NOMO-1 treated with DMSO at 0.1 percent for 48 hours (cell line): Measurements from ENCODE around the gene IRAK1BP1.
A peak's percentile ranks its signal among the peaks of the same experiment; 100 is the strongest.
"Not testable (repeated sequence)": the region's sequence is repeated elsewhere in the genome, so short reads cannot be mapped to it uniquely, and the experiment has no call there.

Experiments used
- DNase-seq: peaks from one replicate; lab custom pipeline; 2025; ENCODE audit not compliant: unreplicated experiment; lab: John Stamatoyannopoulos, UW

IRAK1BP1 gene

DNA sequence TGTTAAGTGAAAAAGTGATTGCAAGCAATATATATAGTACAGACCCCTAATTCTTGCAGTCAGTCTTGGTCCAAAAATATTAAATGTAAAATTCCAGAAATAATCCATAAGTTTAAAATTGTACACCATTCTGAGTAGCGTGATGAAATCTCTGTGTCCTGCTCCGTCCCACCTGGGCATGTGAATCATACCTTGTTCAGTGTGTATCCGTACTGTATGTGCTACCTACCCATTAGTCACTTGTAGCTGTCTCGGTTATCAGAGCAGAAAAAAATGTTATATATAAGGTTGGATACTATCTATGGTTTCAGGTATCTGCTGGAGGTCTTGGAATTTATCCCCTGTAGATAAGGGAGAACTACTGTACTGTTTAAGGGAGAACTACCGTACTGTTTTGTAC is 16.3 kb downstream of the IRAK1BP1 start:
- no peak for DNase-seq

DNA sequence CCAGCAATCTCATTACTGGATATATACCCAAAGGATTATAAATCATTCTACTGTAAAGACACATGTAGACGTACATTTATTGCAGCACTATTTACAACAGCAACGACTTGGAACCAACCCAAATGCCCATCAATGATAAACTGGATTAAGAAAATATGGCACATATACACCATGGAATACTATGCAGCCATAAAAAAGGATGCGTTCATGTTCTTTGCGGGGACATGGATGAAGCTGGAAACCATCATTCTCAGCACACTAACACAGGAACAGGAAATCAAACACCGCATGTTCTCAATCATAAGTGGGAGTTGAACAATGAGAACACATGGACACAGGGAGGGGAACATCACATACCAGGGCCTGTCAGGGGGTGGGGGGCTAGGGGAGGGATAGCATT is 22.6 kb downstream of the IRAK1BP1 start:
- DNase-seq, result not testable (repeated sequence)

DNA sequence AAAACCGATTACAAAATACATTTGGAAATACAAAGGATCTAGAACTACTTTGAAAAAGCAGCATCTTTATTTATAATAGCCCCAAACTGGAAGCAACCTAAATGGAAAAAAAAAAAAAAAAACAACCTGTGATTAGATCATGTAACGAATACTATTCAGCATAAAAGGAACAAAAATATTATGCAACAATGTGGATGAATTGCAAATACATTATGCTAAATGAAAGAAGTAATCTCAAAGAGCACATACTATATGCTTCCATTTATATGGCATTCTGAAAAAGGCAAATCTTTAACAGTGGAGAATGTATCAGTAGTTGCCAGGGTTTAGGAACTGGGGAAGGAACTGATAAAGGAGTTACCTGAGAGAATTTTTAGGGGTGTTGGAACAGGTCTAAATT is 28.9 kb downstream of the IRAK1BP1 start:
- DNase-seq, result peak; percentile 10

DNA sequence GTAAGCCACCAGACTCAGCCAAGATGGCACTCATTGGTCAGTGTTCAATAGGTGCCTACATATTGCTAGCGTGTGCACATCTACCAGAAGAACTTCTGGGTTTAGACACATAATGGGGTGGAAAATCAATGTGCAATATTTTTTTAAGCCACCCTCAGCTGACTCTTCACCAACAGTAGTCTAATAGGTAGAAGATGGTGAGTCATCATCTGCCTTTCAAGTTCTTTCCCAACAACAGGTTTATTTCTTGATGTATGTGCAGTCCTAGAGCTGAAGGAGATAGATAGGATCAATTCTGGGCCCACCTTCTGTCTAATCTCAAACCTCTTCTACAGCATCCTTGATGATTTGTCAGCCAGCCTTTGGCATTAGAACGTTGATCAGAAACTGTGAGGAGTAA is 41.3 kb downstream of the IRAK1BP1 start:
- DNase-seq, result peak; percentile 10

DNA sequence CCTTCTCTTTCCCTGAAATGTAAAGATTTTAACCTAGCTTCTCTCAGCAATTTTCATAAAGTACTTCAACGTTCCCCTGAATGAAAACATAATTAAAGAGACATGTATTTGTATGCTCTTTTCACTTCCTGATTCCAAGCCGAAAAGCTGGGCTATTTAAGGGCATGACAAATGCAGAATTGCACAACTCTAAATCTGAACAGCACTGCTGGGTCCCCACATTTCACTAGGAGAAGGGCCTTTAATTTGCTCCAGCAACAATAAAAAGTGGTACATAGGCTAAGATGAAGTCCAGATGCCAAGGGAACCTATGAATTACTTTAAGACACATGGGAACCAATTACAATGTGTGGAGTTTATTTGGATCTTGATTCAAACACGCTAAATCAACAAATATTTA is 42.0 kb downstream of the IRAK1BP1 start:
- peak; percentile 91 for DNase-seq

DNA sequence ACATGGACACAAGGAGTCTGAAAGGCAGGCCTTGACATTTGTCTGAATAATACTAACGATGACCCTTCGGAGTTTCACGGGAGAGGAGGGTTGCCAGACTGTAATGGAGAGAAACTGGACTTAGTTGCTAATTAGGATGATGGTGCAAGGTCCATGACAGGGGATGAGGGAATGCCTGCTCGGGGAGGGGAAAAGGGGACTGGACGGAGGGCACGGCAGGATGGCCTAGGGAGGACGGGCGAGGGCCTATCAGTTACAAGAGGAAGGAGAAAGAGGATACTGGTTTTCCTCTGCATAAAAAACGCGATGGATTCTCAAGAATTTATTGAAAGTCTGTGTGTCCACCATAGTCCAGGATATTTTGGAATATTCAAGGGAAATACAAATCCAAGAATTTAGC is 42.7 kb downstream of the IRAK1BP1 start:
- DNase-seq, result no peak

DNA sequence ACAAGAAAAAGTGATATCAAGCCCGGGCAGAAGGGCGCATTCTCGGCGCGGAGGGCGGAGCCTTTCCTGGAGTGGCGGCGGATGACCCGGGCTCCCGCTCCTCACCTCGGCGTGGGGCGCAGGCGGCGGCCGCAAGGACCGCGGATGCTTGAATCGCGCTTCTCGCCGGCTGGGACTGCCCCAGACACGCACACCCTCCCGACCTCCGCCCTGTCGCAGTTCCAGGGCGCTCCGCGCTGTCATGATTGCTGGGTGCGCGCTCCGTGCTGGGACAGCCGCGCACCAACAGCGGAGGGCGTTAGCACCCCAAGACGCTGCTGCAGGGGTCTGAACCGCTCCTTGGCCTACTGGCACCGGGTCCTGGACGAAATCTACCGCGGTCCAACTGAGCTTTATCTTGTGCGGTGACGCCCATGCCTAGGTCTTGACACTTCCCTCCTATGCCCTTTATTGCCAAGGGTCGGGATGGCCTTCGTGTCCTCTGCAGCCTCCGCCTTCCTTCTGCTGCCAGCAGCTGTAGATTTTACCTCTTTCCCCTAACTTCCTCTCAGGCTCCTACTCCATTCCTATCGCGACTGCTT is 43.3 kb downstream of the IRAK1BP1 start:
- DNase-seq, result peak; percentile 7

DNA sequence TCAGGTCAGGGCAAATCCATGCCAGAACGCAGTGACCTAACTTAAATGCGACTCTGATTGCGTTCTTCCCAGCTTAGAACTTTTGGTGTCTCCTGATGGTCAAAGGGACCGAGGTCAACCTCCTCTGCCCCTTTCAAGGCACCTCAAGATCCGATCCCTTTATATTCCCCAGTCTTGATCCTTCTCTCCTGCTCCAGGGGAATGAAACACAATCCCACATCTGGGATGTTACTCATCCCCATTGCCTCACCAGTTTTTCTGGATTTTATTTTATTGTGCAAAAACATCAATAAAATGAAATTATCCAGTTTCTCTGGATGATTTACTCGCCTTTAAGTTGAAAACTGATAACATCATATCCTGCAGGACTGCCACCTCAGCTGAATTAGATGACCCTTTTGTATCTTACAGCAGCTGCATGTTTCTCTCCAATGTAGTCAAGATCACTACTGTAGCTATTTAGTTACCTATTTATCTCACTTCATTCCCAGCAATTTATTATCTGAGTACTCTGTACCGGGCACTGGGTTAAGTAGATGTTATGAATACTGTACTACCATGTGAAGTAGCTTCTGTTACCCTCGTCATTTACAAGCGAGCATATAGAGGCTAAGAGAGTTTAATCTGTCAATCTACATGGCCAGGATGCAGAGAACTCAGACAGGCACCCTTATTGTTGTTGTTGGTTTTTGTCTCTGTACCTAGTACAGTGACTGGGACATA is 44.0 kb downstream of the IRAK1BP1 start:
- no peak for DNase-seq

DNA sequence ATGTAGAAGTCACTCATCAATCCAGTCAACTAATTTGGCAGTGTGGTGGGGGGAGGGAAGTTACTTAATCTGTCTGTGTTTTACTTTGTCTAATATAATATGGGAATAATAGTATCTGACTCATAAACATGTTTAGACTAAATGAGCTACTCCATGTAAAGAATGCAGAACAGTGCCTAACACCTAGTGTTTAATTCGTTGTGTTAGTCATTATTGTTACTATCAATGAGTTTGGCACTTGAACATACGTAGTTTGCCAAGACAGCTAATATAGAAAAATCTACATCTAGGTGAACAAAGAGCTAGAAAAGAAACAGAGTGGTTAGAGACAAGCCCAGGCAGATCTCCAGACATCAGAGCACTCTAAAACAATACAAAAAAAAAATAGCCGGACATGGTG is 49.1 kb downstream of the IRAK1BP1 start:
- DNase-seq, result no peak

DNA sequence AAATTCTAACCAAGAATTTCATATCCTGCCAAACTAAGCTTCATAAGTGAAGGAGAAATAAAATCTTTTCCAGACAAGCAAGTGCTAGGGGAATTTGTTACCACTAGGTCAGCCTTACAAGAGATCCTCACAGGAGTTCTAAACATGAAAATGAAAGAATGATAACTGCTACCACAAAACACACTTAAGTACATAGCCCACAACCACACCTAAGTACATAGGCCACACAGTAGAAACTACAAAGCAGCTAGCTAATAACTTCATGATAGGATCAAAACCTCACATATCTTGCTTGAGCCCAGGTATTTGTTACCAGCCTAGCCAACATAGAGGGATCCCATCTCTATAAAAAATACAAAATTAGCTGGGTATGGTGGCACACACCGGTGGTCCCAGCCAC is 50.4 kb downstream of the IRAK1BP1 start:
- no peak for DNase-seq

DNA sequence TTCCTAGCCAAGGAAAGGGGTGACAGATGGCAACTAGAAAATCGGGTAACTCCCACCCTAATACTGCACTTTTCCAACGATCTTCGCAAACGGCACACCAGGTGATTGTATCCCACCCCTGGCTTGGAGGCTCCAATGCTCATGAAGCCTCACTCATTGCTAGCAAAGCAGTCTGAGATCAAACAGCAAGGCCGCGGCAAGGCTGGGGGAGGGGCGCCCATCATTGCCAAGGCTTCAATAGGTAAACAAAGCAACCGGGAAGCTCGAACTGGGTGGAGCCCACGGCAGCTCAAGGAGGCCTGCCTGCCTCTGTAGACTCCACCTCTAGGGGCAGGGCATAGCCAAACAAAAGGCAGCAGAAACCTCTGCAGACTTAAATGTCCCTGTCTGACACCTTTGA is 53.8 kb downstream of the IRAK1BP1 start:
- not testable (repeated sequence) for DNase-seq

DNA sequence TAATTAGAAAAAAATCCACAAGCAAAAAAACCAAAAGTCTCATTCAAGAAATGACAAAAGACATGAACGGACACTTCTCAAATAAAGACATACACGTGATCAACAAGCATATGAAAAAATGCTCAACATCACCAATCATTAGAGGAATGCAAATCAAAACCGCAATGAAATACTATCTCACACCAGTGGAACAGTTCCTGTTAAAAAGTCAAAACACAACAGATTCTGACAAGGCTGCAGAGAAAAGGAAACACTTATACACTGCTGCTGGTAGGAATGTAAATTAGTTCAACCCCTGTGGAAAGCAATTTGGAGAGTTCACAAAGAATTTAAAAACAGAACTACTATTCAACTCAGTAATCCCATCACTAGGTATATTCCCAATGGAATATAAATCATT is 58.0 kb downstream of the IRAK1BP1 start:
- no peak for DNase-seq

DNA sequence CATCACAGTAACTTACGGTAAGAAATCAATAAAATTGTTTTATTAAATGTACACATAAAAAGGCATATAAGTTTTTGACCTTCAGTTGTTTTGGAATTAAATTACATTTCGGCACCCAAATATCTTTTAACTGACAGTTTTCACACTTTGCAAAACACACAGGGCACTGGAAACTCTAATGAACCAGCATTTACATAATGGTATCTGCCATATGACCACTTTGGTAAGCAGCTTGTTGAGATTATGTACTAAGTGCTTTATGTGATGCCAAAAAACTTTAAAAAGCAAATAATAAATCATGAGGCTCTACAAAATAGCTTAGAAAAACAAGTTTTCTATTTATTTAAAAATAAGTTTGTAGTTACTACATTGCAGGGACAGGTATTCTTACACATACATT is 68.2 kb downstream of the IRAK1BP1 start:
- no peak for DNase-seq

DNA sequence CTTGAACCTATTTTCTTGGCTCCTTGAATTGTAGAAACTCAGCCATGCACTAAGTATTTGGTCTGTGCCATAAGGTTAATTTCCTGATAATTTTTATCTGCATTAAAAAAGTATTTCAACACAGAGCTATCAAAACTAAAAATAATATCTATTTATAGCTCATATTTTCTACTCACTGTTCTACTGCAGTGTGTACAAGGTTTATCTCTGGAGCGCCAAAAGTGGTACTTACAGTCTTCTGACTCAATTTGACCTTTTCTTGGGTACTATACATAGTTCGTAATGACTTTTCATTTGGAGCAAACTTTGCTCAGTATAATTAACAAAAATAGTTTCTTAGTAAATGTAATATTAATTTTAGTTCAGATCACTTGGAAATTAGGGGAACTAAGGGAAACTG is 69.2 kb downstream of the IRAK1BP1 start:
- DNase-seq, result no peak

DNA sequence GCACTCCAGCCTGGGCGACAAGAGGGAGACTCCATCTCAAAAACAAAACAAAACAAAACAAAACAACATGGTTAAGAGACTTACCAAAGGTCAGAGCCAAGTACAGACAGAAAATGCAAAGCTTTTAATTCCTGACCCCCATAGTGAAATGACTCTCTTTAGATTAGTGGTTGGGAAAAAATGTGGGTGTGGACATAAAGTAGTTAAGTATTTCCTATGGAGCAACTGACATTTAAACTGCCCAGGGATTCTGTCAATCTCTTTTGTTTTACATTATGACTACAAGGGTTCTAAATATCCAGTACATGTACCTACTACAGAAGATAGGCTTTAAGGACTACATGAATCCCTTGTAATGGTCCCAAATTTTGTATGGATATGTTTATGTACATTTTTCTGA is 75.1 kb downstream of the IRAK1BP1 start:
- no peak for DNase-seq

DNA sequence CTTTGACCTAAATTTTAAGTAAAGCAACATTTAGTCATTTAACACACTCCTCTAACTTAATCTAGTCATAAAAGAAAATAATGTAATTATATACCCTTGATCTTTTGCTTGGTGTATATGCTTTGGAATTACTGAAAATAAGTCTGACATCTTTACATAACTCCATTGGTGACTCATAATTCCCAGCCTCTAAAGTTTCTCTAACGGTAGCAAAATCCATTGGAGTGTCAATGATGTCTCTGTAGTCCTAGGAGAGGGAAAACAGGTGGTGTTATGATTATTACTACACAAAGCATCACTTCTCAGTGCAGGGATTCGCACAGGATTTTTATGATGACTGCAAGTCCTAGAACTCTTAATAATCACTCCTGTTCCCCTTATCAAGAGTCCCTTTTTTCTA is 80.2 kb downstream of the IRAK1BP1 start:
- DNase-seq, result no peak

DNA sequence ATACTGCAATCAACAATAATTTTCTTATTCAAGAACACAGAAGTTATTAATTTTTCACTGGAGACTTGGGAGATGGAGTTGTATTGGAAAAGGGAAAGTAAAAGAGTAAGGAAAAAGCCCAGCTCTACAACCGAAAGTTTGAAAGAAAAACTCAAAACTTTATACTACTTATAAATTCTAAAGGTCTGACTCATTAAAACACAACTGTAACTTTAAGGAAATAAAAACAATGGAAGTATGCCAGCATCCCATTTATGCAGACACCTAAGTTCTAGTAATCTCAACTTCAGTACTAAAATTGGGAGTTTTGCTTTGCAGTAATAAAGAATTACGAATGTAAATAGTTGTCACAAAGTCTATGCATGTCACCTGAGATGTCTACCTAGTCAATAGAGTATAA is 80.6 kb downstream of the IRAK1BP1 start:
- DNase-seq, result no peak

DNA sequence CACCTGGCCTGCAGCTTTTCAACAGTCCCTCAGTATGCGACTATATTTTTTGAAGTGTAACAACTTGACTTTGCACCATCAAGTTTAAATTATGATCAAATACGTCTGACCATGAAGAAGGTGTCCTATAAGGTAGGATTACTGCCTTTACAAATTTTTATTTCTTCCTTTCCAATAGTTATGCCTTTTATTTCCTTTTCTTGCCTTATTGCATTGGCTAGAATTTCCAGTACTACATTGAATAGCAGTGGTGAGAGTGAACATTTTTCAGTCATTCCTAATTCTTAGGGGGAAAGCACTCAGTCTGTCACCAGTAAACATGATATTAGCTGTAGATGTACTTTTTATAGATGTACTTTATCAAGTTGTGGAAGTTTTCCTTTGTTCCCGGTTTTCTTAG is 81.4 kb downstream of the IRAK1BP1 start:
- no peak for DNase-seq

DNA sequence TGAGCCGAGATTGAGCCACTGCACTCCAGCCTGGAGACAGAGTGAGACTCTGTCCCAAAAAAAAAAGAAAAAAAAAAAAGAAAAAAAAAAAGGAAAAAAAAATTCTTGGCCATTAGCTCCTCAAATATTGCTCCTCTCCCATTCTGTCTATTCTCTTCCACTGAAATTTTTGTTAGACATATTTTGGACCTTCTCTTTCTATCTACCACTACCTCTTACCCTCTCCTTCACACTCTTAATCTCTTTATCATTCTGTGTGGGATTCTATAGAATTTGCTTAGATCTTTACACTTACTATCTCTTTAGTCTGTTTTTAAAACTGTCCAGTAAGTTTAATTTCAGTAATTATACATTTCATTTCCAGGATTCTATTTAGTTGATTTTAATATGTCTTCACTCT is 85.0 kb downstream of the IRAK1BP1 start:
- DNase-seq, result no peak
